GM18526 (cell line): Measurements from ENCODE around the gene NID1.

Experiments
- POLR2A ChIP-seq: IDR thresholded peaks from 3 replicates; pipeline ENCODE4 v1.6.1; 2011; ENCODE audit not compliant: insufficient read length; ENCODE audit errors: extremely low read depth

The NID1 gene

DNA sequence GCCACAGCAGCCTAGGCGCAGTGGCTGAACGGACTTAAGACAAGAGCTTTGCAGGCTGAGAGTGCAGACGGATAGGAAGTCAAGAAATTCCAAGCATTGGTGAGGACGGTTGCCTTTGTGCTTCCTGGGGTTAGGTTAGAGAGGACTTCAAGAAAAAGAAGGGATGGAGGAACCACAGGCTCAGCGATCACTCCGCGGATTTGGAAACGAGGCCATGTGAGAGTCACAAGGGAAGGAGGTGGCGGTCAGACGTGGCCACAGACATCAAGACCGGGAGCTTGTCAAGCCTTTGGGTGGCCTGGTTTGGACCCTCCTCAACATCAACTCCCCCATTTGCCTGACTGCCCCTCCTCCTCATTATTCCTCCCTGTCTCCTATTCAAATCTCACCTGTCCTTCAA lies 62.3 kb downstream of the NID1 start:
- no peak for TF ChIP-seq POLR2A

DNA sequence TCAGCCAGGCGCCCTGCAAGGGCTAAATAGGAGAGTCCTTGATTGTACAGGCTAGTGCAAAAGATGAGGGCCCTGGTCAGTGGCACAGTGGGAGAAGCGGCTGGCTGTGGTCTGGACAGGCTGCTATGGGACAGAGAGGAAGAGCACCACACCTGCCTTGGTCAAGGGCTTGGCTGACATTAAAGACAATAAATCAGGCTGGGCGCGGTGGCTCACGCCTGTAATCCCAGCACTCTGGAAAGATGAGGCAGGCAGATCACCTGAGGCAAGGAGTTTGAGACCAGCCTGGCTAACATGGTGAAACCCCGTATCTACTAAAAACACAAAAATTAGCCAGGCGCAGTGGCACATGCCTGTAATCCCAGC lies 62.9 kb downstream of the NID1 start:
- no peak for TF ChIP-seq POLR2A

GRCh38 chr1:236000781-236001180 lies 64.1 kb downstream of the NID1 start:
- no peak for TF ChIP-seq POLR2A

- peak; percentile 2 for TF ChIP-seq POLR2A
These were observed 65.5 kb downstream of the NID1 start for GRCh38 chr1:235999259-235999925.

GRCh38 chr1:235998812-235999211 lies 66.1 kb downstream of the NID1 start:
- TF ChIP-seq POLR2A = peak; percentile 20

DNA sequence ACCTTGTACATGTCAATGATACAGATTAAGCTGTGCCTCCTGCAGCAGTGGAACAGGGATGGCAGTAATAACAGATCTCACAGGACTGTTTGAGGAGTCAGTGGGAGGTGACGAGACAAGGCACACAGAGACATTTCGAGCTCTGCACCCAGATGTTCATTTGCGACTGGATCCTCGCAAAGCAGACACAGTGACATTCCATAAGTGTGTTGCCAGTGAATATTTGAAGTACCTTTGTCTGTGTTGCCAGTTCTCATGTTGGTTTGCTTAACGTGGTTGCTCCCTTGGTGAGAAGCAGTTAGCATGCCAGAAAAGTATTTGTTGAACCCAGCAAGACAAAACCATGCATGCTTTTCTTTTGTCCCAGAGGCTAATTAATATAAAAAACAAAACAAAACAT lies 67.0 kb downstream of the NID1 start:
- no peak for TF ChIP-seq POLR2A

DNA sequence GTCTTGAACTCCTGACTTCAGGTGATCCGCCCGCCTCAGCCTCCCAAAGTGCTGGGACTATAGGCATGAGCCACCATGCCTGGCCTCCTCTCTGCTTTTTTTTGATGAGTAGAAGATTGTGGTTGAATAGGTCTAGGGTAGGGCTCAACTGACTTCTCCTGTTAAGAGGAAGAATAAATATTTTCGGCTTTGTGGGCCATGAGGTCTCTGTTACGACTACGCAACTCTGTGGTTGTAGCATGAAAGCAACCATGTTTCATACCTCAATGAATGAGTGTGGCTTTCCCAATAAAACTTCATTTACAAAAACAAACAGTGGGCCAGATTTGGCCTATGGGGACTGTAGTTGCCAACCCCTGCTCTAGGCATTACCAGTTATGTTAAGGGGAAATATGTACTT lies 67.8 kb downstream of the NID1 start:
- no peak for TF ChIP-seq POLR2A

GRCh38 chr1:235996048-235996785 lies 68.7 kb downstream of the NID1 start:
- TF ChIP-seq POLR2A = no peak

DNA sequence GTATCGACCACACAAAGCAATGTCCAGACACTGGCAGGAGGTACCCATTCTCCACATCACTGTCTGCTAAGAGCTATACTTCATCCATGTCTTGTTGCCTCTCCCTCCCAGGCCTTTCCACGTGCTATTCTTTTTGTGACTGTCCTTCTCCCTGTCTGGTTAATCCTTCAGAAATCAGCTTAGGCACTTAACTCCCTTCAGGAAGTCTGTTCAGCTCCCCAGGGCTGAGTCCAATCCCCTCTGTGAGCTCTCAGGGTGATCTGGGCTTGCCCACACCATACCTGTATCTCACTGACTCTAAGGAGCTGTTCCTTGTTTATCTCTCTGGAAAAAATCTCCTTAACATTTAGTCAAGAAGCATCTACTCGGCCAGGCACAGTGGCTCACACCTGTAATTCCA lies 69.4 kb downstream of the NID1 start:
- TF ChIP-seq POLR2A = no peak

GRCh38 chr1:235993652-235994051 lies 71.2 kb downstream of the NID1 start:
- no peak for TF ChIP-seq POLR2A

GRCh38 chr1:235992868-235993267 lies 72.0 kb downstream of the NID1 start:
- no peak for TF ChIP-seq POLR2A

GRCh38 chr1:235992346-235992745 lies 72.5 kb downstream of the NID1 start:
- TF ChIP-seq POLR2A = no peak

DNA sequence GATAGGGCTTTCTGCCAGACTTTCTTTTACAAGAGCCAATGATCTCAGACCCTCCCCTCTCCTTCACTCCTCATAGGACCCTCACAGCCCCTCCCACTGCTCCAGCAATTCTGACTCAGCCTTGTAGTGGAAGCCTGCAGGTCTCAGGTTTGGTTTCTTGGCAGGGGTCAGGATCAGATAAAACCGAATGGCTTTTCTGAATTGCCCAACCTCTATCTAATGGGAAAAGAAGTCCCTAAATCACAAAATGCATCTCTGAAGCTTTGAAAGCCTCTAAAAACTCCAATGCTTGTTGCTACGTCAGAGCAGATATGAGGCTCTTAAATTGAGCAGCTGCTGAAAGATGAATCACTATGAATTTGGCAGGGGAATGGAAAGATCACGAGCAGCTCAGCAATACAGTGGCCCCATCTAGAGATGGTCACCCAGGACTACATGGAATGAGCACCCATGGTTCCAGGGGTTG lies 74.5 kb downstream of the NID1 start:
- no peak for TF ChIP-seq POLR2A

- no peak for TF ChIP-seq POLR2A
These were observed 75.8 kb downstream of the NID1 start for GRCh38 chr1:235989105-235989504.

DNA sequence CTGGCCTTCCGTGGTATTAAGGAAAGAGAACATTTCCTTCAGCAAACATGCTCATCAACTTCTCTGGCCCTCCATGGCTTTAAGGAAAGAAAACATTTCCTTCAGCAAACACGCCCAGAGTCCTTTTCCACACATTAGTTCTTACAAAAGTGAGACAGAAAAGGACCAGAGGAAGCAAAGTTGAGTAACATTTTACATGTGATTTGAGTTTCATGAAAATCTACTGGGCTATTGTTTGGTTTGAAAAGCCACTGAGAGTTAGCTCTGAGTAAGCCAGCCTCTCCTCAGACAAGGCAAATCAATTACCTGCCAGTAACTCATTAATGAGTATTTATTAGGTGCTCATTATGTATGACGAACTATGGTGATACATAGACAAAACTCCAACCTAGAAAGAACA lies 78.0 kb downstream of the NID1 start:
- no peak for TF ChIP-seq POLR2A

- no peak for TF ChIP-seq POLR2A
These were observed 80.7 kb downstream of the NID1 start for GRCh38 chr1:235984041-235984825.
